IPS DF 6.9 (cell line): ENCODE data around the gene TRIP4.
"Not testable (repeated sequence)": the region's sequence is repeated elsewhere in the genome, so short reads cannot be mapped to it uniquely, and the experiment has no call there.

Experiments used
- DNase-seq: peaks from one replicate; pipeline ENCODE4 v3.0.0-alpha.2; 2013; ENCODE audit warnings: low read depth, low spot score
- H3K27ac ChIP-seq: one replicate; pipeline ENCODE4 v1.5.1; 2013; ENCODE audit warnings: low read length, control low read depth
- H3K27me3 ChIP-seq: 2 replicates; pipeline ENCODE4 v1.6.1; 2013; ENCODE audit warnings: mild to moderate bottlenecking, low read length; ENCODE audit not compliant: control insufficient read depth, insufficient read depth
- H3K36me3 ChIP-seq: 2 replicates; pipeline ENCODE4 v1.6.1; 2013; ENCODE audit warnings: low read length; ENCODE audit not compliant: control insufficient read depth, insufficient read depth
- H3K4me1 ChIP-seq: 2 replicates; pipeline ENCODE4 v1.6.1; 2013; ENCODE audit warnings: low read length; ENCODE audit not compliant: control insufficient read depth, insufficient read depth
- H3K4me3 ChIP-seq: 2 replicates; pipeline ENCODE4 v1.5.1; 2013; ENCODE audit warnings: mild to moderate bottlenecking, low read length
- H3K9me3 ChIP-seq: 2 replicates; pipeline ENCODE4 v1.6.1; 2013; ENCODE audit warnings: low read length, inconsistent platforms; ENCODE audit not compliant: control insufficient read depth, insufficient read depth
- WGBS: extraction: QIAGEN DNeasy Blood & Tissue Kit; methylation state at CpG from one replicate; pipeline ENCODE4 v1.1.7; 2013; ENCODE audit warnings: mixed read lengths, missing lambda C conversion rate; ENCODE audit not compliant: insufficient read length, insufficient coverage; 5-methylcytosine and 5-hydroxymethylcytosine counted together

The TRIP4 gene

GRCh38 chr15:64490598-64491259 lies 103.1 kb downstream of the TRIP4 start:
- DNase-seq: no peak

GRCh38 chr15:64493641-64494040 lies 106.0 kb downstream of the TRIP4 start:
- WGBS: no CpG with 5 or more reads among the region's 2 CpGs

More at GRCh38 chr15:64490598-64491259, 103.1 kb downstream of the TRIP4 start:
- H3K4me3 ChIP-seq: no peak overlapping the region
- H3K9me3 ChIP-seq: no peaks in the 10 kb centered on the region
- H3K27me3 ChIP-seq: no peaks in the 10 kb centered on the region
- no peaks in the 10 kb centered on the region for H3K4me1 ChIP-seq
- H3K27ac ChIP-seq: no peak overlapping the region
- no peaks in the 10 kb centered on the region for H3K36me3 ChIP-seq

GRCh38 chr15:64495968-64496367 lies 108.3 kb downstream of the TRIP4 start:
- H3K9me3 ChIP-seq, H3K4me3 ChIP-seq, H3K27me3 ChIP-seq, H3K4me1 ChIP-seq, DNase-seq, H3K36me3 ChIP-seq, H3K27ac ChIP-seq: not testable (repeated sequence)
- no CpG with 5 or more reads among the region's 2 CpGs for WGBS

More at GRCh38 chr15:64493641-64494040, 106.0 kb downstream of the TRIP4 start:
- H3K27ac ChIP-seq: no peak overlapping the region
- DNase-seq: no peak
- no peak overlapping the region for H3K4me3 ChIP-seq
- no peaks in the 10 kb centered on the region for H3K4me1 ChIP-seq
- H3K36me3 ChIP-seq: no peaks in the 10 kb centered on the region
- H3K9me3 ChIP-seq: no peaks in the 10 kb centered on the region
- no peaks in the 10 kb centered on the region for H3K27me3 ChIP-seq

- no peak overlapping the region for H3K27ac ChIP-seq
- H3K9me3 ChIP-seq: no peaks in the 10 kb centered on the region
- no CpG with 5 or more reads among the region's 3 CpGs for WGBS
- no peaks in the 10 kb centered on the region for H3K4me1 ChIP-seq
- no peaks in the 10 kb centered on the region for H3K27me3 ChIP-seq
- H3K36me3 ChIP-seq: peaks cover 6% of the 10 kb centered on the region; the same call in 1 of the 2 replicates
- DNase-seq: no peak
- no peak overlapping the region for H3K4me3 ChIP-seq
These were observed 113.2 kb downstream of the TRIP4 start for GRCh38 chr15:64500695-64501395.

GRCh38 chr15:64501396-64501715 lies 113.7 kb downstream of the TRIP4 start:
- H3K27ac ChIP-seq: no peak overlapping the region
- no CpG with 5 or more reads among the region's 1 CpG for WGBS

GRCh38 chr15:64502151-64502550 lies 114.5 kb downstream of the TRIP4 start:
- H3K36me3 ChIP-seq: peaks cover 6% of the 10 kb centered on the region; the same call in 1 of the 2 replicates
- H3K9me3 ChIP-seq: no peaks in the 10 kb centered on the region
- no peak for DNase-seq
- H3K4me3 ChIP-seq: no peak overlapping the region
- no peaks in the 10 kb centered on the region for H3K4me1 ChIP-seq
- H3K27ac ChIP-seq: no peak overlapping the region
- no CpG with 5 or more reads among the region's 2 CpGs for WGBS
- no peaks in the 10 kb centered on the region for H3K27me3 ChIP-seq

More at GRCh38 chr15:64501396-64501715, 113.7 kb downstream of the TRIP4 start:
- Histone ChIP-seq H3K9me3 (no peaks in the 10 kb centered on the region), H3K36me3 (peaks cover 6% of the 10 kb centered on the region; the same call in 1 of the 2 replicates), H3K27me3 (no peaks in the 10 kb centered on the region), H3K4me1 (no peaks in the 10 kb centered on the region), H3K4me3 (no peak overlapping the region)
- no peak for DNase-seq

GRCh38 chr15:64502551-64502950 lies 114.9 kb downstream of the TRIP4 start:
- H3K27ac ChIP-seq: no peak overlapping the region
- DNase-seq: no peak

GRCh38 chr15:64503197-64503596 lies 115.6 kb downstream of the TRIP4 start:
- no peak overlapping the region for H3K4me3 ChIP-seq
- no peaks in the 10 kb centered on the region for H3K4me1 ChIP-seq
- no peaks in the 10 kb centered on the region for H3K9me3 ChIP-seq
- H3K36me3 ChIP-seq: peaks cover 6% of the 10 kb centered on the region; the same call in 1 of the 2 replicates
- no peaks in the 10 kb centered on the region for H3K27me3 ChIP-seq
- WGBS: no CpG with 5 or more reads among the region's 4 CpGs
- no peak overlapping the region for H3K27ac ChIP-seq
- no peak for DNase-seq

More at GRCh38 chr15:64502551-64502950, 114.9 kb downstream of the TRIP4 start:
- Histone ChIP-seq H3K36me3 (peaks cover 6% of the 10 kb centered on the region; the same call in 1 of the 2 replicates), H3K9me3 (no peaks in the 10 kb centered on the region), H3K4me1 (no peaks in the 10 kb centered on the region), H3K4me3 (no peak overlapping the region), H3K27me3 (no peaks in the 10 kb centered on the region)
- WGBS: no CpG with 5 or more reads among the region's 3 CpGs

GRCh38 chr15:64503640-64504039 lies 116.0 kb downstream of the TRIP4 start:
- no peak for DNase-seq
- H3K27me3 ChIP-seq: no peaks in the 10 kb centered on the region
- H3K4me3 ChIP-seq: no peak overlapping the region
- WGBS: no CpG with 5 or more reads among the region's 1 CpG
- H3K27ac ChIP-seq: no peak overlapping the region
- H3K36me3 ChIP-seq: peaks cover 6% of the 10 kb centered on the region; the same call in 1 of the 2 replicates
- H3K4me1 ChIP-seq: no peaks in the 10 kb centered on the region
- H3K9me3 ChIP-seq: no peaks in the 10 kb centered on the region
